ENCODE measurements around the gene CYTH2.

GRCh38 chr19:48461651-48461981 lies 7.6 kb upstream of the CYTH2 start:
- TF ChIP-seq CTCF (IDR thresholded peaks at IDR 0.05; ENCODE audit: insufficient read depth, low read length) (no peak), REST (IDR thresholded peaks at IDR 0.05; ENCODE audit: insufficient replicate concordance, low read depth) (no peak), POLR2AphosphoS5 (IDR thresholded peaks at IDR 0.05; ENCODE audit: low read depth) (no peak), GABPA (IDR thresholded peaks at IDR 0.05; ENCODE audit: low read depth) (no peak)
